ENCODE measurements around the gene TECTB.
"Not testable (repeated sequence)": the region's sequence is repeated elsewhere in the genome, so short reads cannot be mapped to it uniquely, and the experiment has no call there.

TECTB gene

GRCh38 chr10:112283100-112283499 is at the start of gene TECTB:
TECTB (plus strand) TSS chr10:112283400; CDS start chr10:112283735, 335 bp downstream.
- no peak for DNase-seq

GRCh38 chr10:112235141-112235540 is 48.1 kb upstream of the TECTB start:
- DNase-seq: no peak

- DNase-seq: no peak
Measured at GRCh38 chr10:112235920-112236319, 47.3 kb upstream of the TECTB start.

- no peak for DNase-seq
Measured at GRCh38 chr10:112236486-112236885, 46.7 kb upstream of the TECTB start.

DNA sequence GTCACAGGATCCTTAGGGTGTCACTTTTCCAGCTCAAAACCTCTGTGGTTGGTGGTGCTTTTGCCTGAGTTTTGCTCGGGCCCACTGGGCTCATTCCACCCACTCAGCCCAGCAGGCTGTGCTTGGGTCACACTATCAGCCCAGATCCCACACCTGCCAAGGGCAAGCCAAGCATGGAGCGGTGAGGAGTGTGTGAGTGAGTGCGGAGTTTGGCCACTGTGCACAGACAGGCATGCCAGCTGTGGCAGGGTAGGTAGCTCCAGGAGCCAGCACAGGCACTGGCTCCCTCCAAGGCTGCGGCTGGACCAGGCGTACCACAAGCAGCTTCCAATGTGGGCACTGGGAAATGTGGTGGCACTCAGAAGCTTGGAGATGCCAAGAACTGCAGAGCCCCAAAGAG is 43.9 kb upstream of the TECTB start:
- no peak for DNase-seq

GRCh38 chr10:112240441-112240840 is 42.8 kb upstream of the TECTB start:
- no peak for DNase-seq

GRCh38 chr10:112241651-112242341 is 41.4 kb upstream of the TECTB start:
- no peak for DNase-seq

DNA sequence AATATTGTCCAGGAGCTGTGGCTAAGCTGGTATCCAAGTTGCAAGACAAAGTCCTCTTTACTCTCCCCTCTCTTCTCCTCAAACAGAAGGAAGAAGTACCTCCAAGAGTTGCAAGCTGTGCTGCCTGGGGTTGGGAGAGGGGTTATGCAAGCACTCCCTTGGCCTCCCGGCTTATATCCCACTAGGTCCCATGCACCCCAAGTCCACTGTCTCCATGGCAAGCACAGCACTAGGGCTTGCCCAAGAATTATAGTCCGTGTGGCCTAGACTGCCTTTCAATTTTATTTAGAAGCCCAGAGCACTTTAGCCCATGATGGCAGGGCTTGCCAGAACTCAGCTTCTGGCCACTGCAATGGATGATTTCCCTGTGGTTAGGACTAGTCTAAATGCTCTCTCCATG is 40.4 kb upstream of the TECTB start:
- no peak for DNase-seq

- no peak for DNase-seq
Measured at GRCh38 chr10:112243713-112244112, 39.5 kb upstream of the TECTB start.

- peak; percentile 1 for DNase-seq
Measured at GRCh38 chr10:112244197-112244596, 39.0 kb upstream of the TECTB start.

DNA sequence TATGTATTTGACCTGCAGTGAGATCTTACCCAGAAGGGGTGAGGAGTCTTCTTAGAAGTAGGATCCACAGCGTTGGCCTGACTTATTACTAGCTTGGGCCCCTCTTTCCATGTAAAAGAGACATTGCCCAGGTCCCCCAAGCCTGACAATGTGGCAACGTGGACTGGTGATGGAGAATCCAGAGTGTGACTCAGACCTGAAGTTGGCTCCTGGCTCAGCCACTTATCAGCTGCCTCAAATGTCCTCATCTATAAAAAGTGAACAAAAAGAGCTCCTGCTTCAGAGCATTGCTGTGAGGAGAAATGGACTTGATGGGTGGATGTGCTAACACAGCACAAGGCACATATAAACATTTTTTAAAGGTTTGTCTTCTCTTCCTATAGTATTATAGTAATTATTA is 35.4 kb upstream of the TECTB start:
- no peak for DNase-seq

- DNase-seq: no peak
Measured at GRCh38 chr10:112248584-112249295, 34.5 kb upstream of the TECTB start.

- DNase-seq: no peak
Measured at GRCh38 chr10:112249722-112250121, 33.5 kb upstream of the TECTB start.

- DNase-seq: no peak
Measured at GRCh38 chr10:112250555-112250954, 32.6 kb upstream of the TECTB start.

DNA sequence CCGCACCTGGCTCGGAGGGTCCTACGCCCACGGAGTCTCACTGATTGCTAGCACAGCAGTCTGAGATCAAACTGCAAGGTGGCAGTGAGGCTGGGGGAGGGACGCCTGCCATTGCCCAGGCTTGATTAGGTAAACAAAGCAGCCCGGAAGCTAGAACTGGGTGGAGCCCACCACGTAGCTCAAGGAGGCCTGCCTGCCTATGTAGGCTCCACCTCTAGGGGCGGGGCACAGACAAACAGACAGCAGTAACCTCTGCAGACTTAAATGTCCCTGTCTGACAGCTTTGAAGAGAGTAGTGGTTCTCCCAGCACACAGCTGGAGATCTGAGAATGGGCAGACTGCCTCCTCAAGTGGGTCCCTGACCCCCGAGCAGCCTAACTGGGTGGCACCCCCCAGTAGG is 32.0 kb upstream of the TECTB start:
- not testable (repeated sequence) for DNase-seq

- no peak for DNase-seq
Measured at GRCh38 chr10:112258407-112258806, 24.8 kb upstream of the TECTB start.

- DNase-seq: no peak
Measured at GRCh38 chr10:112259688-112260087, 23.5 kb upstream of the TECTB start.

DNA sequence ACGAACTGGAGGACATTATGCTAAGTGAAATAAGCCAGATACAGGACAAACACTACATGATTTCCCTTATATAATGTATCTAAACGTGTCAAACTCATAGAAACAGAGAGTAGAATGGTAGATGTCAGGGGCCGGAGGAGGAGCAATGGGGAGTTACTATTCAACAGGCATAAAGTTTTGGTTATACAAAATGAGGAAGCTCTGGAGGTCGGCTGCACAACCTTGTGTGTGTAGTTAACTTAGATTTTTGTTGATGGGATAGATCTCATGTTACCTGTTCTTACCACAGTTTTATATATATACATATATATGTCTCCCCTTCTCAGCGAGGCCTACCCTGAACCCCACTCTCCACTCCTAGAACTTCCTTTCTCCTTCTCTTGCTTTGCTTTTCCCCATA is 22.4 kb upstream of the TECTB start:
- DNase-seq: no peak

DNA sequence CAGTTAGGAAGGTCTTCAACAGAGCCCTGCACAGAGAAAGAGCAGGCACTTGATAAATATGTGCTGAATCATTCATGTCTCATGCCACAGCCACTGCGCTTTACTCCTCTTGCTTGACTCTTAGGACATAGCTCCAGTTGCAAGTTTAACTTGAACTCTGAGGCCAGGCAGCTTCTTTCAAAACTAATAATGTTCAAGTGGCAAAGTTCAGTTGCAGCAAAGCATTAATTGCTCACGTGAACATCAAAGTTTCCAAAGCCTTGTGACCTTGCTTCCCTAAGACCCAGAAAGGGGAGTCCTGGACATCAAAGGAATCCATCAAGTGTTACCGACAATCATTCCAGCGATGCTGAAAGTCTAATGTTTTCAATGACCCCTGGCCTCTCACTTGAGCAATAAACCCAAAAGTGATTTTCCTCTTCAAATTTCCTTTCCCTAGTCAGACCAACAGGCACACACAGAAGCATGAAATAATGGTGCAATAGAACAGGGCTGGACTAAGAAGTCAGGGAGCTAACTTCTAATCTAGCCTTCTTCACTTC is 21.8 kb upstream of the TECTB start:
- DNase-seq: no peak

DNA sequence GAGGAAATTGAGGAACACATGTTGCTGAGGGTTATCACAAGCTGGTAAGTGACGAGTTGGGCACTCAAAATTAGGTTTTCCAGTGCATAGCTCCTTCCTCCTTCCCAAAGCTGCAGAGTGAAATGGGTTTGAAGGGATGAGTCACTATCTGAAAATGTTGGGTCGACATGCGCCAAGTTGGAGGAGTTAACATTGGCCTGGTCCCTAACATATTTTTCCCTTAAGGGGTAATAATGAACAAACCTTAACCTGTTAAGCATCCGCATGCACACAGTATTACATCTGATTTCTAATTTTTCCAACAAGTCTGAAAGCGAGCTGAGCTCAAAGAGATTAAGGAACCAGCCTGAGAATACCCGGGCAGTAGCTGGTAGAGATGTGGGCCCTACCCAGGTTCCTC is 20.7 kb upstream of the TECTB start:
- no peak for DNase-seq

DNA sequence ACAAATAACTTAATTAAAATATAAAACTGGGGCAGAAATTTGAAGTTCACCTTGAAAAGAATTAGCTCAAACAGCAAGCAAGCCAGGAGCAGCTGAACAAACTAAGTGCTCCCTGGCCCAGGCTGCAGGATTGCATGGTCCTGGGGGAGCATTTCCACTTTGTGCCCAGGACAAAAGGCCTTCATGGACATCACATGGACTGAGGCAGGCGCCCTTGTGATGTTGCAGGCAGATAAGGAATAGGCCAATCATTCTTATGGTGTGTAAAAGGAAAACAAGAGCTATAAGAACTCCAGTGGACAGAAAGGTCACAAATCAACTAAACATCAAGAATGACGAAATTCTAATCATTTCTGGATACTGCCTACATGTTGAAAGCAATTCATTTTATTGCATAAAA is 17.5 kb upstream of the TECTB start:
- DNase-seq: no peak

DNA sequence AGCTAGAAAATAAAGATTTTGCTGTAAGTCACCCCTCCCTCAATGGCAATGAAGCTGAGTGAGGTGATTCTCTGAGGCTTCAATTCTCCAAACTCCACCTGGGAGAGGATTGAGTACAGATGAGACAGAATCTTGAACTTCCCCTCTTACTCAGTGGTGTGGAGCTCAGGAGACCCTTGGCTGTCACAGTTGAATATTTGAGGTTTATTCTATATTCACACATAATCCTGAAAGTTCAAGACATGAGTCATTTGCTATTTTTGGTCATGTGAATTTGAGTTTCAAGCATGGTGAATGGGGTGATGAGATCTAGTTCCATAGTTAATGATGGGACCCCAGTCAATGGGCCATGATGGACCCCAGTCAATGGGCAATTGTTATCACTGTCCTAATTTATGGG is 13.9 kb upstream of the TECTB start:
- DNase-seq: no peak

DNA sequence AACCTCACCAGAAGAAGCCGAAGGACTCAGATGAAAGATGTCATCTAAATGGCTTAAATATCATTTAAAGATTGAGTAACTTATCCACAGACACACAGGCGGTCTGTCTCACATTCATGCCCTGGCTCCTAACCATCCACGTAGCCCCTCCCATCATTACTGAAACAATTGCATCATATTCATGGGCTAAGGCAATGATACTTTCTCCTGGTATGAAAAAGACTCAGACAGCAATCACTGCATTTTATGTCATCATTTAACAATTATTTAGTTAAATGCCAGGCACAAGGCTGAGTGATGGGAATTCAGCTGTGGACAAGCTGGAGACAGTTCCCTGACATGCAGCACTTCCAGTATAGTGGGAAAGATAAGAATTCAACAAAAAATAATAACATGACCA is 11.2 kb upstream of the TECTB start:
- DNase-seq: no peak

- no peak for DNase-seq
Measured at GRCh38 chr10:112274831-112275230, 8.4 kb upstream of the TECTB start.
